PFSK-1 (cell line): ENCODE results near the gene NUDT1.

ENCODE experiments used
- FOXP2 ChIP-seq: optimal IDR thresholded peaks from 2 replicates; pipeline ENCODE3; 2011; ENCODE audit warnings: borderline replicate concordance, control low read depth, inconsistent platforms; ENCODE audit not compliant: insufficient read depth; ENCODE audit errors: extremely low read length, extremely low read depth
- POLR2AphosphoS5 ChIP-seq: IDR thresholded peaks from 2 replicates; pipeline ENCODE4 v1.6.1; 2012; ENCODE audit warnings: low read depth, mild to moderate bottlenecking, control low read depth, low read length, moderate library complexity
- REST ChIP-seq, 2 experiments: IDR thresholded peaks; 2 replicates each; pipeline versions ENCODE4 v1.6.1 to v1.8.0; 2011 to 2012; ENCODE audit warnings: low read depth in 2 of 2, low read length in 2 of 2, control low read depth in 1 of 2, inconsistent platforms in 1 of 2, mild to moderate bottlenecking in 1 of 2, moderate library complexity in 1 of 2; ENCODE audit not compliant: insufficient read depth in 1 of 2
- SIN3A ChIP-seq: IDR thresholded peaks from 2 replicates; pipeline ENCODE4 v1.6.1; 2012; ENCODE audit warnings: mild to moderate bottlenecking, low read length, moderate library complexity, borderline replicate concordance; ENCODE audit not compliant: insufficient read depth
- TAF1 ChIP-seq: IDR thresholded peaks from 2 replicates; pipeline ENCODE4 v1.6.1; 2012; ENCODE audit warnings: low read length, control low read depth, borderline replicate concordance; ENCODE audit not compliant: insufficient read depth

The NUDT1 gene

GRCh38 chr7:2245883-2246675, 4.1 kb downstream of the NUDT1 start:
- TF ChIP-seq FOXP2, result no peak
- TF ChIP-seq POLR2AphosphoS5, result no peak
- TF ChIP-seq TAF1, result no peak
- no peak for TF ChIP-seq REST (IDR thresholded peaks at IDR 0.05; ENCODE audit: insufficient read depth in 1 of 2, low read depth in 2 of 2, low read length in 2 of 2)
- TF ChIP-seq SIN3A, result no peak

- no peak for TF ChIP-seq SIN3A
- TF ChIP-seq TAF1, result no peak
- no peak for TF ChIP-seq POLR2AphosphoS5
- TF ChIP-seq REST (IDR thresholded peaks at IDR 0.05; ENCODE audit: insufficient read depth in 1 of 2, low read depth in 2 of 2, low read length in 2 of 2), result no peak
- no peak for TF ChIP-seq FOXP2
These were observed 5.3 kb downstream of the NUDT1 start for GRCh38 chr7:2247141-2247995.

GRCh38 chr7:2248984-2249694, 7.1 kb downstream of the NUDT1 start:
- no peak for TF ChIP-seq TAF1
- peak; percentile 33; the same call in 1 of the 2 replicates for TF ChIP-seq POLR2AphosphoS5
- 0 out of 2 replicates have a peak, but pooled peaks have one; percentile 49 for TF ChIP-seq SIN3A
- TF ChIP-seq REST (IDR thresholded peaks at IDR 0.05; ENCODE audit: insufficient read depth in 1 of 2, low read depth in 2 of 2, low read length in 2 of 2), result no peak
- TF ChIP-seq FOXP2, result no peak

GRCh38 chr7:2249744-2250323, 7.8 kb downstream of the NUDT1 start:
- TF ChIP-seq TAF1 (no peak), FOXP2 (no peak), REST (IDR thresholded peaks at IDR 0.05; ENCODE audit: insufficient read depth in 1 of 2, low read depth in 2 of 2, low read length in 2 of 2) (no peak), SIN3A (no peak), POLR2AphosphoS5 (no peak)
